ENCODE results near the gene CCM2.
A peak's percentile ranks its signal among the peaks of the same experiment; 100 is the strongest.
"Not testable (repeated sequence)": the region's sequence is repeated elsewhere in the genome, so short reads cannot be mapped to it uniquely, and the experiment has no call there.

CCM2 gene

GRCh38 chr7:45021604-45022296, 21.7 kb downstream of the CCM2 start:
- Histone ChIP-seq H3K4me3 (ENCODE audit: low read length) (no peak overlapping the region), H3K4me2 (ENCODE audit: low read length) (no peak overlapping the region), H3K4me1 (ENCODE audit: control insufficient read depth, insufficient read depth, low read length) (peaks cover 8% of the 10 kb centered on the region), H3K9me3 (replicated peaks; ENCODE audit: low read length) (no peaks in the 10 kb centered on the region), H3K27me3 (ENCODE audit: control insufficient read depth, insufficient read depth, low read length) (no peaks in the 10 kb centered on the region), H3K9ac (ENCODE audit: low read depth, low read length) (no peak overlapping the region), H3K36me3 (ENCODE audit: insufficient read depth, low read length) (peaks cover 7% of the 10 kb centered on the region)

- Histone ChIP-seq H3K4me2 (ENCODE audit: low read length) (no peak overlapping the region), H3K36me3 (ENCODE audit: insufficient read depth, low read length) (peaks cover 15% of the 10 kb centered on the region), H3K9me3 (replicated peaks; ENCODE audit: low read length) (no peaks in the 10 kb centered on the region), H3K27me3 (ENCODE audit: control insufficient read depth, insufficient read depth, low read length) (no peaks in the 10 kb centered on the region), H3K4me1 (ENCODE audit: control insufficient read depth, insufficient read depth, low read length) (peaks cover 19% of the 10 kb centered on the region), H3K4me3 (ENCODE audit: low read length) (no peak overlapping the region), H3K9ac (ENCODE audit: low read depth, low read length) (no peak overlapping the region)
Observed at GRCh38 chr7:45024126-45024744, 24.2 kb downstream of the CCM2 start.

- H3K27me3 ChIP-seq (ENCODE audit: control insufficient read depth, insufficient read depth, low read length); H3K4me3 ChIP-seq (ENCODE audit: low read length); H3K9ac ChIP-seq (ENCODE audit: low read depth, low read length); H3K4me2 ChIP-seq (ENCODE audit: low read length); H3K9me3 ChIP-seq (replicated peaks; ENCODE audit: low read length): not testable (repeated sequence)
- Histone ChIP-seq H3K4me1 (ENCODE audit: control insufficient read depth, insufficient read depth, low read length) (peaks cover 19% of the 10 kb centered on the region), H3K36me3 (ENCODE audit: insufficient read depth, low read length) (peaks cover 15% of the 10 kb centered on the region)
Observed at GRCh38 chr7:45025473-45025872, 25.5 kb downstream of the CCM2 start.

GRCh38 chr7:45026013-45026412, 26.0 kb downstream of the CCM2 start:
- no peaks in the 10 kb centered on the region for H3K27me3 ChIP-seq (ENCODE audit: control insufficient read depth, insufficient read depth, low read length)
- H3K4me2 ChIP-seq (ENCODE audit: low read length): no peak overlapping the region
- H3K9ac ChIP-seq (ENCODE audit: low read depth, low read length): no peak overlapping the region
- H3K9me3 ChIP-seq (replicated peaks; ENCODE audit: low read length): no peaks in the 10 kb centered on the region
- peaks cover 15% of the 10 kb centered on the region for H3K36me3 ChIP-seq (ENCODE audit: insufficient read depth, low read length)
- peaks cover 19% of the 10 kb centered on the region for H3K4me1 ChIP-seq (ENCODE audit: control insufficient read depth, insufficient read depth, low read length)
- no peak overlapping the region for H3K4me3 ChIP-seq (ENCODE audit: low read length)

GRCh38 chr7:45026984-45027773, 27.2 kb downstream of the CCM2 start:
- peak overlapping the region; percentile 15 for H3K4me2 ChIP-seq (ENCODE audit: low read length)
- H3K36me3 ChIP-seq (ENCODE audit: insufficient read depth, low read length): peaks cover 15% of the 10 kb centered on the region
- no peaks in the 10 kb centered on the region for H3K27me3 ChIP-seq (ENCODE audit: control insufficient read depth, insufficient read depth, low read length)
- no peaks in the 10 kb centered on the region for H3K9me3 ChIP-seq (replicated peaks; ENCODE audit: low read length)
- H3K9ac ChIP-seq (ENCODE audit: low read depth, low read length): no peak overlapping the region
- peaks cover 15% of the 10 kb centered on the region for H3K4me1 ChIP-seq (ENCODE audit: control insufficient read depth, insufficient read depth, low read length)
- H3K4me3 ChIP-seq (ENCODE audit: low read length): no peak overlapping the region

- Histone ChIP-seq H3K9ac (ENCODE audit: low read depth, low read length) (no peak overlapping the region), H3K9me3 (replicated peaks; ENCODE audit: low read length) (no peaks in the 10 kb centered on the region), H3K4me1 (ENCODE audit: control insufficient read depth, insufficient read depth, low read length) (peaks cover 18% of the 10 kb centered on the region), H3K4me2 (ENCODE audit: low read length) (peak overlapping the region; percentile 15), H3K27me3 (ENCODE audit: control insufficient read depth, insufficient read depth, low read length) (no peaks in the 10 kb centered on the region), H3K36me3 (ENCODE audit: insufficient read depth, low read length) (peaks cover 15% of the 10 kb centered on the region), H3K4me3 (ENCODE audit: low read length) (no peak overlapping the region)
Observed at GRCh38 chr7:45027774-45028114, 27.7 kb downstream of the CCM2 start.

GRCh38 chr7:45028138-45028919, 28.3 kb downstream of the CCM2 start:
- peaks cover 23% of the 10 kb centered on the region for H3K4me1 ChIP-seq (ENCODE audit: control insufficient read depth, insufficient read depth, low read length)
- H3K9me3 ChIP-seq (replicated peaks; ENCODE audit: low read length): no peaks in the 10 kb centered on the region
- H3K4me3 ChIP-seq (ENCODE audit: low read length): no peak overlapping the region
- peaks cover 15% of the 10 kb centered on the region for H3K36me3 ChIP-seq (ENCODE audit: insufficient read depth, low read length)
- H3K4me2 ChIP-seq (ENCODE audit: low read length): no peak overlapping the region
- no peak overlapping the region for H3K9ac ChIP-seq (ENCODE audit: low read depth, low read length)
- no peaks in the 10 kb centered on the region for H3K27me3 ChIP-seq (ENCODE audit: control insufficient read depth, insufficient read depth, low read length)

- H3K27me3 ChIP-seq (ENCODE audit: control insufficient read depth, insufficient read depth, low read length): no peaks in the 10 kb centered on the region
- no peak overlapping the region for H3K9ac ChIP-seq (ENCODE audit: low read depth, low read length)
- peaks cover 27% of the 10 kb centered on the region for H3K4me1 ChIP-seq (ENCODE audit: control insufficient read depth, insufficient read depth, low read length)
- no peaks in the 10 kb centered on the region for H3K9me3 ChIP-seq (replicated peaks; ENCODE audit: low read length)
- H3K36me3 ChIP-seq (ENCODE audit: insufficient read depth, low read length): peaks cover 15% of the 10 kb centered on the region
- H3K4me2 ChIP-seq (ENCODE audit: low read length): no peak overlapping the region
- H3K4me3 ChIP-seq (ENCODE audit: low read length): no peak overlapping the region
Observed at GRCh38 chr7:45028920-45029344, 28.9 kb downstream of the CCM2 start.

GRCh38 chr7:45031829-45032228, 31.8 kb downstream of the CCM2 start:
- H3K4me2 ChIP-seq (ENCODE audit: low read length): no peak overlapping the region
- no peaks in the 10 kb centered on the region for H3K27me3 ChIP-seq (ENCODE audit: control insufficient read depth, insufficient read depth, low read length)
- H3K4me1 ChIP-seq (ENCODE audit: control insufficient read depth, insufficient read depth, low read length): peaks cover 28% of the 10 kb centered on the region
- no peak overlapping the region for H3K9ac ChIP-seq (ENCODE audit: low read depth, low read length)
- peaks cover 14% of the 10 kb centered on the region for H3K36me3 ChIP-seq (ENCODE audit: insufficient read depth, low read length)
- H3K9me3 ChIP-seq (replicated peaks; ENCODE audit: low read length): no peaks in the 10 kb centered on the region
- no peak overlapping the region for H3K4me3 ChIP-seq (ENCODE audit: low read length)

GRCh38 chr7:45032421-45032820, 32.4 kb downstream of the CCM2 start:
- Histone ChIP-seq H3K4me3 (ENCODE audit: low read length) (no peak overlapping the region), H3K4me1 (ENCODE audit: control insufficient read depth, insufficient read depth, low read length) (peaks cover 22% of the 10 kb centered on the region), H3K27me3 (ENCODE audit: control insufficient read depth, insufficient read depth, low read length) (no peaks in the 10 kb centered on the region), H3K9me3 (replicated peaks; ENCODE audit: low read length) (no peaks in the 10 kb centered on the region), H3K36me3 (ENCODE audit: insufficient read depth, low read length) (peaks cover 8% of the 10 kb centered on the region), H3K9ac (ENCODE audit: low read depth, low read length) (no peak overlapping the region), H3K4me2 (ENCODE audit: low read length) (no peak overlapping the region)

- Histone ChIP-seq H3K4me1 (ENCODE audit: control insufficient read depth, insufficient read depth, low read length) (peaks cover 17% of the 10 kb centered on the region), H3K9me3 (replicated peaks; ENCODE audit: low read length) (no peaks in the 10 kb centered on the region), H3K36me3 (ENCODE audit: insufficient read depth, low read length) (peaks cover 5% of the 10 kb centered on the region), H3K27me3 (ENCODE audit: control insufficient read depth, insufficient read depth, low read length) (no peaks in the 10 kb centered on the region), H3K4me3 (ENCODE audit: low read length) (no peak overlapping the region), H3K4me2 (ENCODE audit: low read length) (peak overlapping the region; percentile 25), H3K9ac (ENCODE audit: low read depth, low read length) (peak overlapping the region; percentile 22)
Observed at GRCh38 chr7:45033261-45033930, 33.4 kb downstream of the CCM2 start.

Measured in skeletal muscle satellite cell (primary cell).